Measurements from ENCODE around the gene TOMM5. TPM values are rescaled to one million over a fixed set of nuclear protein-coding genes. Genes with fewer than 3 reads are reported as not detected.

TOMM5 gene
- total RNA-seq, 1 experiment from 2014 or later, result 161 TPM

- no peak overlapping the region for H3K4me2 ChIP-seq (ENCODE audit: low read length)
- H3K27ac ChIP-seq (ENCODE audit: low read depth, low read length), result no peak overlapping the region
- no TSS peak for BruUV-seq (replicated peaks)
- peaks cover 21% of the 10 kb centered on the region for H3K79me2 ChIP-seq (ENCODE audit: insufficient read depth, low read length)
- CTCF ChIA-PET, result no interaction called here
- H3K9me2 ChIP-seq (ENCODE audit: insufficient read depth), result no peaks in the 10 kb centered on the region
- ATAC-seq (no peak), DNase-seq (ENCODE audit: low read depth, low spot score) (no peak)
- POLR2A ChIA-PET, result interaction anchor here (0.5 kb wide), 1 partner anchor 281 kb away, joined by 4 read pairs; no protein-coding TSS in a partner anchor
- intact Hi-C loops (cut with micrococcal nuclease), result no loop called here
- no peak overlapping the region for H3K9ac ChIP-seq (ENCODE audit: low read length)
- H3K9me3 ChIP-seq (ENCODE audit: control insufficient read depth in 1 of 2, insufficient read depth in 1 of 2, low read depth in 1 of 2, low read length in 2 of 2), result peaks cover 0 to 4% of the 10 kb centered on the region in 2 experiments; a peak in 2 of 4 replicates
- 0 out of 4 replicates have a peak, but pooled peaks cover 4 to 6% of the 10 kb centered on the region in 2 experiments for H3K36me3 ChIP-seq (ENCODE audit: control insufficient read depth in 1 of 2, insufficient read depth in 2 of 2, low read length in 2 of 2)
- H3K27me3 ChIP-seq (ENCODE audit: insufficient read depth, low read length), result no peaks in the 10 kb centered on the region
- no peaks in the 10 kb centered on the region for H3K4me1 ChIP-seq (ENCODE audit: control insufficient read depth in 1 of 2, insufficient read depth in 2 of 2, low read length in 2 of 2)
- RAD21 ChIA-PET (ENCODE audit: low non-redundant PET in 1 of 2, low total read pairs in 2 of 2, uncharacterized antibody in 2 of 2, unreplicated experiment in 2 of 2), result no interaction called here
- no peak overlapping the region for H3K4me3 ChIP-seq (replicated peaks in 1 of 2; ENCODE audit: low read depth in 1 of 2, low read length in 2 of 2)
- no peak for TF ChIP-seq CTCF (IDR thresholded peaks at IDR 0.05 in 2 of 3, conservative IDR thresholded peaks at IDR 0.05 in 1 of 3; ENCODE audit: borderline replicate concordance in 1 of 3, insufficient read depth in 1 of 3, low read depth in 2 of 3, low read length in 2 of 3)
- TF ChIP-seq EZH2phosphoT487 (IDR thresholded peaks at IDR 0.05; ENCODE audit: borderline replicate concordance), result no peak
- no peak for TF ChIP-seq POLR2A (IDR thresholded peaks at IDR 0.05; ENCODE audit: borderline replicate concordance, extremely low read depth, insufficient read depth, insufficient read length)
- TF ChIP-seq ATF3 (IDR thresholded peaks at IDR 0.05), result no peak
- no peak for TF ChIP-seq TCF7L2 (IDR thresholded peaks at IDR 0.05; ENCODE audit: borderline replicate concordance, extremely low read depth, insufficient read depth, insufficient read length)
- TF ChIP-seq FOSL1 (IDR thresholded peaks at IDR 0.05; ENCODE audit: low read depth), result no peak
- no peak for TF ChIP-seq CBX3 (IDR thresholded peaks at IDR 0.05; ENCODE audit: low read depth)
- H2AFZ ChIP-seq (ENCODE audit: low read depth, low read length, poor library complexity, severe bottlenecking), result no peak overlapping the region
- H4K20me1 ChIP-seq (ENCODE audit: insufficient read depth), result 0 out of 2 replicates have a peak, but pooled peaks cover 4% of the 10 kb centered on the region
Measured at GRCh38 chr9:37565661-37566618, 26.5 kb downstream of the TOMM5 start.
